OCI-LY3 (cell line): ENCODE results near the gene TREML1.

Source experiments
- EZH2phosphoT487 ChIP-seq: fragments of 200-600 bp; shearing (Covaris generic); IDR thresholded peaks from 2 replicates; pipeline ENCODE4 v1.6.1; 2018; ENCODE audit warnings: antibody characterized with exemption, mixed run types, low read depth
- TF ChIP-seq, protein P1 (sequence below): fragments of 200-600, 300-600 bp; sonication (generic); IDR thresholded peaks from 2 replicates; pipeline ENCODE4 v1.5.1; 2014; ENCODE audit warnings: antibody characterized with exemption, low read length, low read depth

DNA sequence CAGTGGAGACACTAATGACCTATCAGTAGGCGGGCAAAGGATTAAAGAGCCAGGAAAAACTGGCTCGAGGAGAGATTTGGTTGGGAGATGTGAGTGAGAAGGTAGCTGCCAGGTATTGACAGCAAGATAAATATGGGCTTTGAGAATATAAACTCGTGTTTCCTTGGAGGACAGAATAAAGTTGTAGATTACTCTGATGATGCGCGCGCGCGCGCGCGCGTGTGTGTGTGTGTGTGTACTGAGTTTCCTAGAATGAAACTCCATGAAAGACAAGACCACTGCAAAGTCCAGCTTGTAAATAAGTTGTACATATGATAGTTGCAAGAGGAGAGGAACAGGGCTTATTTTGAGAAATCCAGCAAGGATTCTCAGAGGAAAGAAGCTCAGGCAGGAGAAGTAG is 22.0 kb upstream of the TREML1 start:
- TF ChIP-seq, protein P1, sequence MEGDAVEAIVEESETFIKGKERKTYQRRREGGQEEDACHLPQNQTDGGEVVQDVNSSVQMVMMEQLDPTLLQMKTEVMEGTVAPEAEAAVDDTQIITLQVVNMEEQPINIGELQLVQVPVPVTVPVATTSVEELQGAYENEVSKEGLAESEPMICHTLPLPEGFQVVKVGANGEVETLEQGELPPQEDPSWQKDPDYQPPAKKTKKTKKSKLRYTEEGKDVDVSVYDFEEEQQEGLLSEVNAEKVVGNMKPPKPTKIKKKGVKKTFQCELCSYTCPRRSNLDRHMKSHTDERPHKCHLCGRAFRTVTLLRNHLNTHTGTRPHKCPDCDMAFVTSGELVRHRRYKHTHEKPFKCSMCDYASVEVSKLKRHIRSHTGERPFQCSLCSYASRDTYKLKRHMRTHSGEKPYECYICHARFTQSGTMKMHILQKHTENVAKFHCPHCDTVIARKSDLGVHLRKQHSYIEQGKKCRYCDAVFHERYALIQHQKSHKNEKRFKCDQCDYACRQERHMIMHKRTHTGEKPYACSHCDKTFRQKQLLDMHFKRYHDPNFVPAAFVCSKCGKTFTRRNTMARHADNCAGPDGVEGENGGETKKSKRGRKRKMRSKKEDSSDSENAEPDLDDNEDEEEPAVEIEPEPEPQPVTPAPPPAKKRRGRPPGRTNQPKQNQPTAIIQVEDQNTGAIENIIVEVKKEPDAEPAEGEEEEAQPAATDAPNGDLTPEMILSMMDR, result no peak
- TF ChIP-seq EZH2phosphoT487, result no peak
